Body of pancreas (tissue), 4 donors: ENCODE results near the gene COL23A1.

Experiments used
- CTCF ChIP-seq, 7 experiments: fragments of 450-650 bp in 4 of 7; fragments of 200-600 bp in 3 of 7; sonication (generic) in 3 of 7; IDR thresholded peaks; one replicate each; pipeline ENCODE4 v1.5.1; 2016 to 2019; ENCODE audit warnings: antibody characterized with exemption in 7 of 7
- POLR2A ChIP-seq, 3 donors: fragments of 450-650 bp; IDR thresholded peaks; one replicate each; pipeline ENCODE4 v1.6.1; 2016; ENCODE audit warnings: antibody characterized with exemption in 3 of 3, mild to moderate bottlenecking in 2 of 3

- no peak for TF ChIP-seq CTCF (IDR thresholded peaks at IDR 0.05)
- TF ChIP-seq POLR2A (IDR thresholded peaks at IDR 0.05): no peak
Observed at GRCh38 chr5:178261666-178262600, 328.3 kb downstream of the COL23A1 start.
